ENCODE results near the gene SHLD3. TPM values are rescaled to one million over a fixed set of nuclear protein-coding genes. Genes with fewer than 3 reads are reported as not detected.
A peak's percentile ranks its signal among the peaks of the same experiment; 100 is the strongest.

SHLD3 gene
- total and polyA plus RNA-seq, 9 of the 15 experiments (the other 6 are each of a cell fraction or from before 2014, with no cell fraction given) = 3.0 to 14.5 (median 8.6) TPM

DNA sequence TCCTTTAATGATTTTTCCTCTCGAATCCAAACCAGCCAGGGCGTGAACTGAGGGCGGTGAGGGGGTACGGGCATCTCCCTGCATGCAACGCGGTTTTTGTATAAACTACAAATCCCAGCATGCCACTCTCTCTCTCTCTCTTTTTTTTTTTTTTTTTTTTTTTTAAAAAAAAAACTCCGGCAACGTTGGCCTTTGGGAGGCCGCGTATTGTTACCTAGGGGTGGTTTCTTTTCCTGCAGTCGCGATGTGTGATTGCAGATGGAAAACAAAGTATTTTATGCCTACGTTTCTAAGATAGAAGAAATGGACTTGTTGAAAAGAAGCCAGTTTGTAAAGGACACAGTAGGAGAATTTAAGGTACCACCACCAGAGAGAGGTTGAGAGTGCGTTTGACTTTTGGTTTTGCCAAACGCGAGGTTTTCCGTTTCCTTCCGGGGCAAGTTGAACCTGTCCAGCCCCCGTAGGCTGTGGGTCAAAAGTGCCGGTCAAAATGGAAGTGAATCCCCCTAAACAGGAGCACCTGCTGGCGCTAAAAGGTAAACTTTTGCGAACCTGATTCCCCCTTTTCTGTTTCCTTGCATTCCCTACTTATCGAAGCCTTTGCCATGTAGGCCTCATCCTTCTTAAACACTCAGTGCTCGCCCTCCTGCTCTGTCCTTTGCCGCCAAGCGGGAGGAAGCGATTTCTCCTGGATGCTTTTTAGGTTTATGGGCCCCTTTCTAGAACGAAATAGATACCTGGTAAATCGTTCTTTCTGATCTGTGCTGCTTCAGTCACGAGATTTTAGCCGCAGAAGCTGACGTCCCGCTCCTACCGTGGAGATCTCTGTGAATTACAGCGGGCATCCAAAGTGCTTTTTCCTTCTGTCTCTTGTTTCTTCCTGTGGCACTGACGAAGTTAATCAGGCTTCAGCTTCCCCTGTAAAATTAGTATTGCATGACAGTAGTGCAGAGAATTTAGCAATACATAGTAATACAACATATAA is at the start of gene SHLD3, which contains the start of gene TRAPPC13 (continued):
- no peak for TF ChIP-seq ZNF444 (CRISPR knock-in tag; IDR thresholded peaks at IDR 0.05)
- no peak for TF ChIP-seq RBM39 (optimal IDR thresholded peaks at IDR 0.05; ENCODE audit: low read depth, low read length)
- no peak for TF ChIP-seq ZNF217 (CRISPR knock-in tag; IDR thresholded peaks at IDR 0.05)
- TF ChIP-seq RUNX1 (IDR thresholded peaks at IDR 0.05; ENCODE audit: low read depth) = no peak
- TF ChIP-seq, protein P1, sequence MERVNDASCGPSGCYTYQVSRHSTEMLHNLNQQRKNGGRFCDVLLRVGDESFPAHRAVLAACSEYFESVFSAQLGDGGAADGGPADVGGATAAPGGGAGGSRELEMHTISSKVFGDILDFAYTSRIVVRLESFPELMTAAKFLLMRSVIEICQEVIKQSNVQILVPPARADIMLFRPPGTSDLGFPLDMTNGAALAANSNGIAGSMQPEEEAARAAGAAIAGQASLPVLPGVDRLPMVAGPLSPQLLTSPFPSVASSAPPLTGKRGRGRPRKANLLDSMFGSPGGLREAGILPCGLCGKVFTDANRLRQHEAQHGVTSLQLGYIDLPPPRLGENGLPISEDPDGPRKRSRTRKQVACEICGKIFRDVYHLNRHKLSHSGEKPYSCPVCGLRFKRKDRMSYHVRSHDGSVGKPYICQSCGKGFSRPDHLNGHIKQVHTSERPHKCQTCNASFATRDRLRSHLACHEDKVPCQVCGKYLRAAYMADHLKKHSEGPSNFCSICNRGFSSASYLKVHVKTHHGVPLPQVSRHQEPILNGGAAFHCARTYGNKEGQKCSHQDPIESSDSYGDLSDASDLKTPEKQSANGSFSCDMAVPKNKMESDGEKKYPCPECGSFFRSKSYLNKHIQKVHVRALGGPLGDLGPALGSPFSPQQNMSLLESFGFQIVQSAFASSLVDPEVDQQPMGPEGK (CRISPR knock-in tag; IDR thresholded peaks at IDR 0.05; ENCODE audit: borderline replicate concordance) = no peak
- no peak for TF ChIP-seq DLX4 (CRISPR knock-in tag; IDR thresholded peaks at IDR 0.05)
- TF ChIP-seq HCFC1 (IDR thresholded peaks at IDR 0.05; ENCODE audit: low read depth, low read length) = peak; percentile 76
- TF ChIP-seq MYC (IDR thresholded peaks at IDR 0.05; ENCODE audit: low read depth, low read length) = peak; percentile 51
- no peak for TF ChIP-seq MYC (CRISPR knock-in tag; IDR thresholded peaks at IDR 0.05; ENCODE audit: borderline replicate concordance, low read depth)
- no peak for TF ChIP-seq ZNF146 (CRISPR knock-in tag; IDR thresholded peaks at IDR 0.05; ENCODE audit: unreplicated experiment)
- no peak for TF ChIP-seq MLX (CRISPR knock-in tag; conservative IDR thresholded peaks at IDR 0.05)
- TF ChIP-seq EWSR1 (IDR thresholded peaks at IDR 0.05; ENCODE audit: borderline replicate concordance, low read depth, partially characterized antibody) = no peak
- TF ChIP-seq, protein P2, sequence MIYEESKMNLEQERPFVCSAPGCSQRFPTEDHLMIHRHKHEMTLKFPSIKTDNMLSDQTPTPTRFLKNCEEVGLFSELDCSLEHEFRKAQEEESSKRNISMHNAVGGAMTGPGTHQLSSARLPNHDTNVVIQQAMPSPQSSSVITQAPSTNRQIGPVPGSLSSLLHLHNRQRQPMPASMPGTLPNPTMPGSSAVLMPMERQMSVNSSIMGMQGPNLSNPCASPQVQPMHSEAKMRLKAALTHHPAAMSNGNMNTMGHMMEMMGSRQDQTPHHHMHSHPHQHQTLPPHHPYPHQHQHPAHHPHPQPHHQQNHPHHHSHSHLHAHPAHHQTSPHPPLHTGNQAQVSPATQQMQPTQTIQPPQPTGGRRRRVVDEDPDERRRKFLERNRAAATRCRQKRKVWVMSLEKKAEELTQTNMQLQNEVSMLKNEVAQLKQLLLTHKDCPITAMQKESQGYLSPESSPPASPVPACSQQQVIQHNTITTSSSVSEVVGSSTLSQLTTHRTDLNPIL (CRISPR knock-in tag; IDR thresholded peaks at IDR 0.05) = no peak
- TF ChIP-seq ZFP1 (CRISPR knock-in tag; IDR thresholded peaks at IDR 0.05) = no peak
- TF ChIP-seq KLF6 (CRISPR knock-in tag; IDR thresholded peaks at IDR 0.05; ENCODE audit: borderline replicate concordance) = no peak
- TF ChIP-seq FOSL1 (tag; conservative IDR thresholded peaks at IDR 0.05) = peak; percentile 43; the same call in 1 of the 2 replicates
- TF ChIP-seq MAFF (IDR thresholded peaks at IDR 0.05; ENCODE audit: low read length) = no peak; the same call in 1 of the 2 replicates
- TF ChIP-seq, protein P3, sequence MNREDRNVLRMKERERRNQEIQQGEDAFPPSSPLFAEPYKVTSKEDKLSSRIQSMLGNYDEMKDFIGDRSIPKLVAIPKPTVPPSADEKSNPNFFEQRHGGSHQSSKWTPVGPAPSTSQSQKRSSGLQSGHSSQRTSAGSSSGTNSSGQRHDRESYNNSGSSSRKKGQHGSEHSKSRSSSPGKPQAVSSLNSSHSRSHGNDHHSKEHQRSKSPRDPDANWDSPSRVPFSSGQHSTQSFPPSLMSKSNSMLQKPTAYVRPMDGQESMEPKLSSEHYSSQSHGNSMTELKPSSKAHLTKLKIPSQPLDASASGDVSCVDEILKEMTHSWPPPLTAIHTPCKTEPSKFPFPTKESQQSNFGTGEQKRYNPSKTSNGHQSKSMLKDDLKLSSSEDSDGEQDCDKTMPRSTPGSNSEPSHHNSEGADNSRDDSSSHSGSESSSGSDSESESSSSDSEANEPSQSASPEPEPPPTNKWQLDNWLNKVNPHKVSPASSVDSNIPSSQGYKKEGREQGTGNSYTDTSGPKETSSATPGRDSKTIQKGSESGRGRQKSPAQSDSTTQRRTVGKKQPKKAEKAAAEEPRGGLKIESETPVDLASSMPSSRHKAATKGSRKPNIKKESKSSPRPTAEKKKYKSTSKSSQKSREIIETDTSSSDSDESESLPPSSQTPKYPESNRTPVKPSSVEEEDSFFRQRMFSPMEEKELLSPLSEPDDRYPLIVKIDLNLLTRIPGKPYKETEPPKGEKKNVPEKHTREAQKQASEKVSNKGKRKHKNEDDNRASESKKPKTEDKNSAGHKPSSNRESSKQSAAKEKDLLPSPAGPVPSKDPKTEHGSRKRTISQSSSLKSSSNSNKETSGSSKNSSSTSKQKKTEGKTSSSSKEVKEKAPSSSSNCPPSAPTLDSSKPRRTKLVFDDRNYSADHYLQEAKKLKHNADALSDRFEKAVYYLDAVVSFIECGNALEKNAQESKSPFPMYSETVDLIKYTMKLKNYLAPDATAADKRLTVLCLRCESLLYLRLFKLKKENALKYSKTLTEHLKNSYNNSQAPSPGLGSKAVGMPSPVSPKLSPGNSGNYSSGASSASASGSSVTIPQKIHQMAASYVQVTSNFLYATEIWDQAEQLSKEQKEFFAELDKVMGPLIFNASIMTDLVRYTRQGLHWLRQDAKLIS (CRISPR knock-in tag; IDR thresholded peaks at IDR 0.05) = peak; percentile 54; the same call in 1 of the 2 replicates

Data from K562 (cell line).